Activated CD8-positive, alpha-beta memory T cell treated with anti-CD3 and anti-CD28 coated beads for 1 hour (primary cell): Measurements from ENCODE around the gene EPO.
"Not testable (repeated sequence)": the region's sequence is repeated elsewhere in the genome, so short reads cannot be mapped to it uniquely, and the experiment has no call there.

Source experiments
- DNase-seq, 2 donors: peaks; one replicate each; pipeline ENCODE4 v3.0.0-alpha.2; 2020; ENCODE audit warnings: low read depth in 1 of 2; ENCODE audit errors: extremely low read depth in 1 of 2

The EPO gene

GRCh38 chr7:100731937-100732636, 11.8 kb downstream of the EPO start:
- DNase-seq = no peak

- no peak for DNase-seq
These were observed 15.5 kb downstream of the EPO start for GRCh38 chr7:100735730-100736129.

GRCh38 chr7:100736671-100737070, 16.4 kb downstream of the EPO start:
- no peak for DNase-seq

GRCh38 chr7:100739934-100740333, 19.7 kb downstream of the EPO start:
- DNase-seq = no peak

- no peak for DNase-seq
These were observed 24.3 kb downstream of the EPO start for GRCh38 chr7:100744605-100745004.

- DNase-seq = no peak
These were observed 24.9 kb downstream of the EPO start for GRCh38 chr7:100745184-100745583.

GRCh38 chr7:100752994-100753393, 32.7 kb downstream of the EPO start:
- no peak for DNase-seq

GRCh38 chr7:100753750-100754149, 33.5 kb downstream of the EPO start:
- no peak for DNase-seq

- DNase-seq = no peak
These were observed 39.3 kb downstream of the EPO start for GRCh38 chr7:100759357-100760171.

- not testable (repeated sequence) for DNase-seq
These were observed 42.6 kb downstream of the EPO start for GRCh38 chr7:100762841-100763240.

GRCh38 chr7:100763556-100764140, 43.4 kb downstream of the EPO start:
- no peak for DNase-seq

- no peak for DNase-seq
These were observed 44.6 kb downstream of the EPO start for GRCh38 chr7:100764841-100765240.

- DNase-seq = no peak
These were observed 45.0 kb downstream of the EPO start for GRCh38 chr7:100765250-100765649.

GRCh38 chr7:100768784-100769183, 48.5 kb downstream of the EPO start:
- DNase-seq = no peak
